ENCODE data around the gene UROD. TPM values are rescaled to one million over a fixed set of nuclear protein-coding genes. Genes with fewer than 3 reads are reported as not detected.
"Not testable (repeated sequence)": the region's sequence is repeated elsewhere in the genome, so short reads cannot be mapped to it uniquely, and the experiment has no call there.

The UROD gene
- total RNA-seq, 5 donors from 2014 or later (not counting 1 experiment from before 2014, with no cell fraction given), result 52.0 to 58.6 (median 57.3) TPM

DNA sequence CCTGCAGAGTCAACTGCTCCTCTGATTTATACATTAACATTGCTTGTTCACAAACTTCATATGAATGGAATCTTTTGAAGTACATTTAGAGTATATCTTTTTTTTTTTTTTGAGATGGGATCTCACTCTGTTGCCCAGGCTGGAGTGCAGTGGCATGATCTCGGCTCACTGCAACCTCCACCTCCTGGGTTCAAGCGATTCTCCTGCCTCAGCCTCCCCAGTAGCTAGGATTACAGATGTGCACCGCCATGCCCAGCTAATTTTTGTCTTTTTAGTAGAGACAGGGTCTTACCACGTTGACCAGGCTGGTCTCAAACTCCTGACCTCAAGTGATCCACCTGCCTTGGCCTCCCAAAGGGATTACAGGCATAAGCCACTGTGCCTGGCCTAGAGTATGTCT is 34.7 kb upstream of the UROD start:
- H3K27me3 ChIP-seq (replicated peaks in 1 of 2; ENCODE audit: control insufficient read depth in 2 of 2, extremely low read depth in 1 of 2, insufficient read depth in 2 of 2, low read length in 1 of 2); H3K27ac ChIP-seq (ENCODE audit: low read length); POLR2A ChIA-PET; H3K9me3 ChIP-seq; ATAC-seq (replicated peaks in 1 of 4); H3K27ac Mint-ChIP-seq; H3K4me1 ChIP-seq (ENCODE audit: control insufficient read depth in 1 of 2, extremely low read depth in 1 of 2, insufficient read depth in 2 of 2, low read length in 2 of 2); H3K9me3 Mint-ChIP-seq; H3K4me3 ChIP-seq (ENCODE audit: control insufficient read depth in 1 of 2, extremely low read depth in 1 of 2, low read length in 1 of 2); H3K27me3 Mint-ChIP-seq; H3K4me3 Mint-ChIP-seq; DNase-seq: not testable (repeated sequence)
- 93% methylated on average over 4 of the region's 4 CpGs for WGBS (ENCODE audit: insufficient coverage)
- H3K4me1 Mint-ChIP-seq, result peaks cover 7 to 11% (median 9%) of the 10 kb centered on the region in 3 donors
- peaks cover 10 to 61% of the 10 kb centered on the region in 2 donors for H3K36me3 ChIP-seq (ENCODE audit: control insufficient read depth in 2 of 2, extremely low read depth in 1 of 2, insufficient read depth in 1 of 2, low read length in 1 of 2)
- CTCF ChIA-PET, result interaction anchor here in 1 of 2 donors (0.8 to 1.6 kb wide), 2 partner anchors 9 to 349 kb away, joined by 3 read pairs; partner anchors contain the start of gene EIF2B3
- peaks cover 42% of the 10 kb centered on the region for H3K36me3 Mint-ChIP-seq

DNA sequence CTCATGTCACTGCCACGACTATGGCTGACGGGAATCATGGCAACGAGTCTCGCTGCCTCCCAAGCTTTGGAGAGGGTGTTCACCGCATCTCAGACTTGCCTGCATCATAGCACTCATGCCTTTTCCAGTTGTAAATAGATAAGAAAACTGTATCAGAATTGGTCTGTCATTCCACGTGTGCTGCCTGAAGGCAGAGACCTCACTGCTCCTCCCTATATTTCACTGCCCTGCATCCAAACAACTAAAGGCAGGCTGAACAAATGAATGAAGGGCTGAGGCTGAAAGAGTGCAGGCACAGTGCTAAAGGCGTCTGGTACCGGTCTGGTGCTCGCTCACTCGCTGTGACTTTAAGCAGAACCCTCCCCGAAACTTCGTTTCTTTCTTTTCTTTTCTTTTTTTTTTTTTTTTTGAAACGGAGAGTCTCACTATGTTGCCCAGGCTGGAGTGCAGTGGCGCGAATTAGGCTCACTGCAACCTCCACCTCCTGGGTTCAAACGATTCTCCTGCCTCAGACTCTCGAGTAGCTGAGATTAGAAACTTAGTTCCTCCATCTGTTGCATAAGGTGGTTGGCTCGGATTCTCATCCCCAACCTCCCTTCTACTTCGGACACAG is 26.2 kb upstream of the UROD start:
- peak overlapping the region; percentile 68 to 96 for H3K4me3 ChIP-seq (ENCODE audit: control insufficient read depth in 1 of 2, extremely low read depth in 1 of 2, low read length in 1 of 2)
- H3K9me3 Mint-ChIP-seq, result no peaks in the 10 kb centered on the region
- peaks cover 22 to 28% (median 27%) of the 10 kb centered on the region in 3 donors for H3K4me1 Mint-ChIP-seq
- peak overlapping the region; percentile 95 to 99 (median 99) for H3K4me3 Mint-ChIP-seq
- H3K27me3 ChIP-seq (replicated peaks in 1 of 2; ENCODE audit: control insufficient read depth in 2 of 2, extremely low read depth in 1 of 2, insufficient read depth in 2 of 2, low read length in 1 of 2), result no peaks in the 10 kb centered on the region
- H3K27ac Mint-ChIP-seq, result peak overlapping the region; percentile 92 to 93
- DNase-seq, result no peak
- ChIA-PET POLR2A (interaction anchor here (0.6 to 1.4 kb wide), 5 partner anchors 25 to 697 kb away, joined by 3 to 12 read pairs (median 4); partner anchors contain the start of genes HECTD3 (in 1 of the 2) and UROD (in 1 of the 2)), CTCF (interaction anchor here (0.7 to 2.8 kb wide), 12 partner anchors 9 to 514 kb away, joined by 3 to 18 read pairs (median 3); partner anchors contain the start of genes CCDC163 (in 1 of the 2), HECTD3 (in 1 of the 2), MMACHC (in 1 of the 2) and MUTYH (in 1 of the 2))
- no peaks in the 10 kb centered on the region for H3K27me3 Mint-ChIP-seq
- ATAC-seq (replicated peaks in 1 of 4), result peak in 1 of 4 experiments; percentile 1
- H3K36me3 Mint-ChIP-seq, result peaks cover 4% of the 10 kb centered on the region
- 13% methylated on average over 10 of the region's 19 CpGs for WGBS (ENCODE audit: insufficient coverage)
- peaks cover 9 to 19% of the 10 kb centered on the region in 2 experiments for H3K4me1 ChIP-seq (ENCODE audit: control insufficient read depth in 1 of 2, extremely low read depth in 1 of 2, insufficient read depth in 2 of 2, low read length in 2 of 2)
- no peaks in the 10 kb centered on the region for H3K9me3 ChIP-seq
- H3K27ac ChIP-seq (ENCODE audit: low read length), result no peak overlapping the region
- peaks cover 0 to 5% of the 10 kb centered on the region in 2 donors for H3K36me3 ChIP-seq (ENCODE audit: control insufficient read depth in 2 of 2, extremely low read depth in 1 of 2, insufficient read depth in 1 of 2, low read length in 1 of 2)

DNA sequence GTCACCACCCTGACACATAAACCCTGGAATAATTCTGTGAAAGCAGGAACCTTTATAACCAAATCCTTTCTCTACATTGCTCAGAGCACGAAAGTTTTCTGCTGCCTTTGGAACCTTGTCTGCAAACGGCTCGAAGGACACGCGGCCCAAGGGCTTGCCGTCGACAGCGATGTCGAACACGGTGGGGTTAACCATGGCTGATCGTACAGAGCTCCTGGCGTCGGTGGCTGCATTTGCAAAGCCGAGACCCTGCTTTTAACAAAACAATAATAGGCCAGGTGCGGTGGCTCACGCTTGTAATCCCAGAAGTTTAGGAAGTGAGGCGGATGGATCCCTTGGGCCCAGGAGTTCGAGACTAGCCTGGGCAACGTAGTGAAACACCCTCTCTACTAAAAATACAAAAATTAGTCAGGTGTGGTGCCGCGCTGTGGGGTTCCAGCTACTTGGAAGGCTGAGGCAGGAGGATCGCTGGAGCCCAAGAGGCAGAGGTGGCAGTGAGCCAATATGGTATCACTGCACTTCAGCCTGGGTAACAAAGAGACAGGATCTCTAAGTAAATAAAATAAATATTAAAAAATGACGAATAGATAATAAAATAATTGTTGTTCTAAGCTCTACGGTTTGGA is 23.4 kb upstream of the UROD start:
- Histone ChIP-seq H3K4me1 (ENCODE audit: control insufficient read depth in 1 of 2, extremely low read depth in 1 of 2, insufficient read depth in 2 of 2, low read length in 2 of 2) (peaks cover 9 to 17% of the 10 kb centered on the region in 2 experiments), H3K9me3 (no peaks in the 10 kb centered on the region), H3K27ac (ENCODE audit: low read length) (no peak overlapping the region), H3K36me3 (ENCODE audit: control insufficient read depth in 2 of 2, extremely low read depth in 1 of 2, insufficient read depth in 1 of 2, low read length in 1 of 2) (no peaks in the 10 kb centered on the region), H3K4me3 (ENCODE audit: control insufficient read depth in 1 of 2, extremely low read depth in 1 of 2, low read length in 1 of 2) (no peak overlapping the region), H3K27me3 (replicated peaks in 1 of 2; ENCODE audit: control insufficient read depth in 2 of 2, extremely low read depth in 1 of 2, insufficient read depth in 2 of 2, low read length in 1 of 2) (no peaks in the 10 kb centered on the region)
- H3K27ac Mint-ChIP-seq, result no peak overlapping the region
- ATAC-seq (replicated peaks in 1 of 4) (no peak), DNase-seq (no peak)
- H3K9me3 Mint-ChIP-seq, result no peaks in the 10 kb centered on the region
- POLR2A ChIA-PET, result interaction anchor here (0.6 to 0.7 kb wide), 4 partner anchors 23 to 350 kb away, joined by 3 to 9 read pairs (median 4); partner anchors contain the start of gene UROD (in 1 of the 2)
- peaks cover 19 to 21% (median 20%) of the 10 kb centered on the region in 3 donors for H3K4me1 Mint-ChIP-seq
- WGBS (ENCODE audit: insufficient coverage), result 99% methylated on average over 16 of the region's 24 CpGs
- H3K27me3 Mint-ChIP-seq, result no peaks in the 10 kb centered on the region
- CTCF ChIA-PET, result interaction anchor here in 1 of 2 donors (2.8 kb wide), 1 partner anchor 23 kb away, joined by 18 read pairs; the partner anchor contains the start of genes HECTD3 and UROD
- H3K4me3 Mint-ChIP-seq, result no peak overlapping the region
- no peaks in the 10 kb centered on the region for H3K36me3 Mint-ChIP-seq

DNA sequence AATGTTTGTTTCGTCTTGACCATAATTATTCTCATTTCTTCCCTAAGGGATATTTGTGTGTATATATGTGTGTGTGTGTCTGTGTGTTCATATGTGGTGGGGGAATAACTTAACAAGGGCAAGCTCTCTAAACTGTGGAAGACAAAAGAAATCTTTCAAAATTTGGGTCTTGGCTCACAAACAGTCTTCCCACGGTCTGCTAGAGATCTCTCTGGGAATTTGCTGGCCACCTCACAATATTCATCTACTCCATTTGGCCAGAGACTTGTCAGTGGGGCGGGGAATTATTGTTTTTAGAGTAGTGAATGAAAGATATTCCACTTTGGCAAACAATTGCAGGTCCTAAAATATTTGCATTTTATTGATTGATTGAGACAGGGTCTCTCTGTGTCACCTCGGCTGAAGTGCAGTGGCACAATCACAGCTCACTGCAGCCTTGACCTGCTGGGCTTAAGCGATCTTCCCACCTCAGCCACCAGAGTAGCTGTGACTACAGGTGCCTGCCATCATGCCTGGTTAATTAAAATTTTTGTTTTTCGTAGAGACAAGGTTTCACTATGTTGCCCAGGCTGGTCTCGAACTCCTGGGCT is 17.6 kb upstream of the UROD start:
- H3K4me1 Mint-ChIP-seq, result no peaks in the 10 kb centered on the region
- H3K36me3 Mint-ChIP-seq, result no peaks in the 10 kb centered on the region
- no peak overlapping the region for H3K4me3 ChIP-seq (ENCODE audit: control insufficient read depth in 1 of 2, extremely low read depth in 1 of 2, low read length in 1 of 2)
- POLR2A ChIA-PET, result no interaction called here
- no peaks in the 10 kb centered on the region for H3K9me3 Mint-ChIP-seq
- no peak overlapping the region for H3K27ac Mint-ChIP-seq
- ATAC-seq (replicated peaks in 1 of 4) (no peak), DNase-seq (no peak)
- no peaks in the 10 kb centered on the region for H3K27me3 ChIP-seq (replicated peaks in 1 of 2; ENCODE audit: control insufficient read depth in 2 of 2, extremely low read depth in 1 of 2, insufficient read depth in 2 of 2, low read length in 1 of 2)
- H3K27me3 Mint-ChIP-seq, result no peaks in the 10 kb centered on the region
- WGBS (ENCODE audit: insufficient coverage), result 83% methylated on average over 4 of the region's 7 CpGs
- H3K4me1 ChIP-seq (ENCODE audit: control insufficient read depth in 1 of 2, extremely low read depth in 1 of 2, insufficient read depth in 2 of 2, low read length in 2 of 2), result no peaks in the 10 kb centered on the region
- CTCF ChIA-PET, result no interaction called here
- no peaks in the 10 kb centered on the region for H3K9me3 ChIP-seq
- no peaks in the 10 kb centered on the region for H3K36me3 ChIP-seq (ENCODE audit: control insufficient read depth in 2 of 2, extremely low read depth in 1 of 2, insufficient read depth in 1 of 2, low read length in 1 of 2)
- no peak overlapping the region for H3K27ac ChIP-seq (ENCODE audit: low read length)
- H3K4me3 Mint-ChIP-seq, result no peak overlapping the region

DNA sequence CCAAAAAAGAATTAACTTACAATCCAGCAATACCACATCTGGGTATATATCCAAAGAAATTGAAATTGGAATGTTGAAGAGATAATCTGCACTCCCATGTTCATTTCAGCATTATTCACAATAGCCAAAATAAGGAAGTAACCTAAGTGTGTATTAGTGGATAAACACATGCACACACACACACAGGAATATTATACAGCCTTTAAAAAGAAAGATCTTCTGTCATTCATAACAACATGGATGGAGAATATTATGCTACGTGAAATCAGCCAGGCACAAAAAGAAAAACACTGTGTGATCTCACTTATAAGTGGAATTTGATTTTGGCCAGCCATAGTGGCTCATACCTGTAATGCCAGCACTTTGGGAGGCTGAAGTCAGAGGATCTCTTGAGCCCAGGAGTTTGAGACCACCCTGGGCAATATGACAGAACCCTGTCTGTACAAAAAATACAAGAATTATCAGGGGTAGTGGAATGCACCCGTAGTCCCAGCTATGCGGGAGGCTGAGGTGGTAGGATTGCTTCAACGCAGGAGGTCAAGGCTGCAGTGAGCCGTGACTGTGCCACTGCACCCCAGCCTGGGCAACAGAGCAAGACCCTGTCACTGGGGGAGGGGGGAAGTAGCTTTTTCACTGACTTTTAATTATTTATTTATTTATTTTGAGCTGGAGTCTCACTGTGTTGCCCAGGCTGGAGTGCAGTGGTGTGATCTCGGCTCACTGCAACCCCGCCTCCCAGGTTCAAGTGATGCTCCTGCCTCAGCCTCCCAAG is 16.4 kb upstream of the UROD start:
- Histone ChIP-seq H3K9me3 (no peaks in the 10 kb centered on the region), H3K4me1 (ENCODE audit: control insufficient read depth in 1 of 2, extremely low read depth in 1 of 2, insufficient read depth in 2 of 2, low read length in 2 of 2) (no peaks in the 10 kb centered on the region), H3K27me3 (replicated peaks in 1 of 2; ENCODE audit: control insufficient read depth in 2 of 2, extremely low read depth in 1 of 2, insufficient read depth in 2 of 2, low read length in 1 of 2) (no peaks in the 10 kb centered on the region), H3K4me3 (ENCODE audit: control insufficient read depth in 1 of 2, extremely low read depth in 1 of 2, low read length in 1 of 2) (no peak overlapping the region), H3K36me3 (ENCODE audit: control insufficient read depth in 2 of 2, extremely low read depth in 1 of 2, insufficient read depth in 1 of 2, low read length in 1 of 2) (no peaks in the 10 kb centered on the region), H3K27ac (ENCODE audit: low read length) (no peak overlapping the region)
- no peaks in the 10 kb centered on the region for H3K27me3 Mint-ChIP-seq
- peaks cover 1 to 5% (median 4%) of the 10 kb centered on the region in 3 donors for H3K4me1 Mint-ChIP-seq
- ChIA-PET CTCF (no interaction called here), POLR2A (interaction anchor here (0.6 kb wide), 3 partner anchors 25 to 598 kb away, joined by 3 to 5 read pairs (median 4); partner anchors contain the start of gene PLK3 (in 1 of the 2))
- WGBS (ENCODE audit: insufficient coverage), result 96% methylated on average over 4 of the region's 7 CpGs
- H3K9me3 Mint-ChIP-seq, result no peaks in the 10 kb centered on the region
- DNase-seq (no peak), ATAC-seq (replicated peaks in 1 of 4) (no peak)
- H3K27ac Mint-ChIP-seq, result no peak overlapping the region
- no peaks in the 10 kb centered on the region for H3K36me3 Mint-ChIP-seq
- no peak overlapping the region for H3K4me3 Mint-ChIP-seq

DNA sequence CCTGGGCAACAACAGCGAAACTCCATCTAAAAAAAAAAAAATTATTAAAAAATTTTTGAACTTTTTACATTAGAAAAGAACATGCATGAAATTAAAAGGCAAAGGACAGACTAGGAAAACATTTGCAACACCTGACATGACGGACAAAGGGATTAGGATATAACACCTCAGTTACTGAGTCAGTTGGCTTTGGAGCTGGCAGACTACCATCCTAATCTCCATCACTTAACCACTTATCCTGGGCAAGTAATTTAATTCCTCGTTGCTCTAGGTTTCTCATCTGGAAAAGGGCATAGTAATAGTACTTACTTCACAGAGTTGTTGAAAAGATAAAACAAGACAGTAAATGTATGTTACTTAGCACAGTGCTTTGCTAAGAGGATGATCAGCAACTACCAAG is 12.8 kb upstream of the UROD start:
- peaks cover 19% of the 10 kb centered on the region for H3K36me3 Mint-ChIP-seq
- no peak overlapping the region for H3K4me3 Mint-ChIP-seq
- peaks cover 17 to 25% of the 10 kb centered on the region in 2 donors for H3K36me3 ChIP-seq (ENCODE audit: control insufficient read depth in 2 of 2, extremely low read depth in 1 of 2, insufficient read depth in 1 of 2, low read length in 1 of 2)
- ATAC-seq (replicated peaks in 1 of 4), result no peak
- no peak for DNase-seq
- WGBS (ENCODE audit: insufficient coverage), result 60% methylated on average over 1 of the region's 3 CpGs
- no peaks in the 10 kb centered on the region for H3K27me3 ChIP-seq (replicated peaks in 1 of 2; ENCODE audit: control insufficient read depth in 2 of 2, extremely low read depth in 1 of 2, insufficient read depth in 2 of 2, low read length in 1 of 2)
- CTCF ChIA-PET, result interaction anchor here in 1 of 2 donors (0.5 to 0.7 kb wide), 3 partner anchors 268 to 394 kb away, joined by 3 read pairs; no protein-coding TSS in a partner anchor
- no peak overlapping the region for H3K27ac ChIP-seq (ENCODE audit: low read length)
- no peaks in the 10 kb centered on the region for H3K9me3 ChIP-seq
- H3K27ac Mint-ChIP-seq, result no peak overlapping the region
- H3K4me1 Mint-ChIP-seq, result peaks cover 3 to 11% (median 8%) of the 10 kb centered on the region in 3 donors
- no peaks in the 10 kb centered on the region for H3K27me3 Mint-ChIP-seq
- H3K9me3 Mint-ChIP-seq, result no peaks in the 10 kb centered on the region
- no peaks in the 10 kb centered on the region for H3K4me1 ChIP-seq (ENCODE audit: control insufficient read depth in 1 of 2, extremely low read depth in 1 of 2, insufficient read depth in 2 of 2, low read length in 2 of 2)
- no peak overlapping the region for H3K4me3 ChIP-seq (ENCODE audit: control insufficient read depth in 1 of 2, extremely low read depth in 1 of 2, low read length in 1 of 2)
- POLR2A ChIA-PET, result no interaction called here
